ENCODE results near the gene THYN1. TPM values are rescaled to one million over a fixed set of nuclear protein-coding genes. Genes with fewer than 3 reads are reported as not detected.
"Not testable (repeated sequence)": the region's sequence is repeated elsewhere in the genome, so short reads cannot be mapped to it uniquely, and the experiment has no call there.

THYN1 gene
- total RNA-seq, 1 experiment from 2014 or later = 88.3 TPM

GRCh38 chr11:134257101-134257500 is 3.9 kb upstream of the THYN1 start:
- Histone ChIP-seq H3K4me3 (ENCODE audit: low read depth, low read length) (no peak overlapping the region), H3K36me3 (ENCODE audit: control insufficient read depth, insufficient read depth, low read length) (no peaks in the 10 kb centered on the region), H3K27me3 (replicated peaks; ENCODE audit: control insufficient read depth, insufficient read depth, low read length) (no peaks in the 10 kb centered on the region), H3K4me1 (0 out of 2 replicates have a peak, but pooled peaks cover 8% of the 10 kb centered on the region), H3K9me3 (no peaks in the 10 kb centered on the region)
- ChIA-PET POLR2A (no interaction called here), CTCF (interaction anchor here (0.6 kb wide), 1 partner anchor 159 kb away, joined by 3 read pairs; no protein-coding TSS in a partner anchor)
- intact Hi-C loops (cut with micrococcal nuclease; ENCODE audit: unreplicated experiment) = no loop called here
- Mint-ChIP-seq H3K4me1 (ENCODE audit: low read depth, unreplicated experiment) (peaks cover 6% of the 10 kb centered on the region), H3K9me3 (ENCODE audit: unreplicated experiment) (no peaks in the 10 kb centered on the region), H3K36me3 (ENCODE audit: insufficient read depth, unreplicated experiment) (peaks cover 8% of the 10 kb centered on the region), H3K27me3 (ENCODE audit: insufficient read depth, unreplicated experiment) (no peaks in the 10 kb centered on the region), H3K27ac (ENCODE audit: unreplicated experiment) (no peak overlapping the region), H3K4me3 (ENCODE audit: unreplicated experiment) (no peak overlapping the region)
- no TSS peak for BruUV-seq (replicated peaks)
- peak in 1 of 2 experiments; percentile 14 for DNase-seq
- no peak for TF ChIP-seq CTCF (IDR thresholded peaks at IDR 0.05; ENCODE audit: insufficient read depth in 1 of 2, low read depth in 1 of 2, low read length in 1 of 2, severe bottlenecking in 1 of 2, unreplicated experiment in 1 of 2)

- POLR2A ChIA-PET; intact Hi-C loops (cut with micrococcal nuclease; ENCODE audit: unreplicated experiment); BruUV-seq (replicated peaks); H3K36me3 ChIP-seq (ENCODE audit: control insufficient read depth, insufficient read depth, low read length); H3K27me3 Mint-ChIP-seq (ENCODE audit: insufficient read depth, unreplicated experiment); H3K27me3 ChIP-seq (replicated peaks; ENCODE audit: control insufficient read depth, insufficient read depth, low read length); DNase-seq; H3K4me3 Mint-ChIP-seq (ENCODE audit: unreplicated experiment); H3K9me3 Mint-ChIP-seq (ENCODE audit: unreplicated experiment); H3K27ac Mint-ChIP-seq (ENCODE audit: unreplicated experiment); H3K4me3 ChIP-seq (ENCODE audit: low read depth, low read length); H3K9me3 ChIP-seq; H3K4me1 Mint-ChIP-seq (ENCODE audit: low read depth, unreplicated experiment); H3K36me3 Mint-ChIP-seq (ENCODE audit: insufficient read depth, unreplicated experiment): not testable (repeated sequence)
- H3K4me1 ChIP-seq = 0 out of 2 replicates have a peak, but pooled peaks cover 10% of the 10 kb centered on the region
- CTCF ChIA-PET = interaction anchor here (1.1 kb wide), 1 partner anchor 33 kb away, joined by 3 read pairs; no protein-coding TSS in a partner anchor
These were observed 2.0 kb upstream of the THYN1 start for GRCh38 chr11:134255184-134255561.

- intact Hi-C loops (cut with micrococcal nuclease; ENCODE audit: unreplicated experiment) = loop anchor here (5.0 kb wide), 1 partner anchor 78 kb away; the partner anchor contains the start of gene GLB1L2
- POLR2A ChIA-PET = interaction anchor here (0.7 to 1.3 kb wide), 2 partner anchors 31 to 1196 kb away, joined by 9 to 10 read pairs; partner anchors contain the start of gene NCAPD3
These were observed 1.5 kb upstream of the THYN1 start for GRCh38 chr11:134254433-134255183.

More at GRCh38 chr11:134254433-134255183, 1.5 kb upstream of the THYN1 start:
- Mint-ChIP-seq H3K4me1 (ENCODE audit: low read depth, unreplicated experiment) (peaks cover 7% of the 10 kb centered on the region), H3K27ac (ENCODE audit: unreplicated experiment) (no peak overlapping the region), H3K9me3 (ENCODE audit: unreplicated experiment) (no peaks in the 10 kb centered on the region), H3K4me3 (ENCODE audit: unreplicated experiment) (peak overlapping the region; percentile 89), H3K36me3 (ENCODE audit: insufficient read depth, unreplicated experiment) (peaks cover 8% of the 10 kb centered on the region), H3K27me3 (ENCODE audit: insufficient read depth, unreplicated experiment) (no peaks in the 10 kb centered on the region)
- Histone ChIP-seq H3K36me3 (ENCODE audit: control insufficient read depth, insufficient read depth, low read length) (no peaks in the 10 kb centered on the region; the same call in 1 of the 2 replicates), H3K9me3 (no peaks in the 10 kb centered on the region), H3K27me3 (replicated peaks; ENCODE audit: control insufficient read depth, insufficient read depth, low read length) (no peaks in the 10 kb centered on the region), H3K4me3 (ENCODE audit: low read depth, low read length) (peak overlapping the region; percentile 64), H3K4me1 (0 out of 2 replicates have a peak, but pooled peaks cover 10% of the 10 kb centered on the region)
- CTCF ChIA-PET = interaction anchor here (0.6 to 1.4 kb wide), 3 partner anchors 8 to 33 kb away, joined by 3 to 8 read pairs (median 3); no protein-coding TSS in a partner anchor
- no peak for DNase-seq
- TSS peak; percentile 46 for BruUV-seq (replicated peaks)
- TF ChIP-seq CTCF (IDR thresholded peaks at IDR 0.05; ENCODE audit: insufficient read depth in 1 of 2, low read depth in 1 of 2, low read length in 1 of 2, severe bottlenecking in 1 of 2, unreplicated experiment in 1 of 2) = no peak

Measured in Caco-2 (cell line).